Liver (tissue), 3 donors: Measurements from ENCODE around the gene TNRC6B.

Experiments used
- ATF3 ChIP-seq: IDR thresholded peaks from 2 replicates; pipeline ENCODE4 v1.6.1; 2016; ENCODE audit warnings: antibody characterized with exemption
- CTCF ChIP-seq: fragments of 150-350 bp; IDR thresholded peaks from 2 replicates; pipeline ENCODE4 v1.5.1; 2017; ENCODE audit warnings: improper control_type of control experiment, low read depth, low read length; ENCODE audit not compliant: missing input control
- FOXA1 ChIP-seq: IDR thresholded peaks from 2 replicates; pipeline ENCODE4 v1.6.1; 2016; ENCODE audit warnings: antibody characterized with exemption
- MAX ChIP-seq: IDR thresholded peaks from 2 replicates; pipeline ENCODE4 v1.6.1; 2016; ENCODE audit warnings: antibody characterized with exemption
- REST ChIP-seq: IDR thresholded peaks from 2 replicates; pipeline ENCODE4 v1.6.1; 2016; ENCODE audit warnings: antibody characterized with exemption, mild to moderate bottlenecking
- TAF1 ChIP-seq: conservative IDR thresholded peaks from 2 replicates; pipeline ENCODE4 v1.6.1; 2016; ENCODE audit warnings: antibody characterized with exemption, mild to moderate bottlenecking
- ZBTB33 ChIP-seq: IDR thresholded peaks from 2 replicates; pipeline ENCODE4 v1.6.1; 2016; ENCODE audit warnings: antibody characterized with exemption
- donor health status: healthy.
- donor health status: healthy.

- TF ChIP-seq FOXA1 (no peak), CTCF (peak; percentile 3), ZBTB33 (no peak), MAX (no peak), TAF1 (no peak), REST (no peak), ATF3 (no peak)
These were observed 16.0 kb downstream of the TNRC6B start for GRCh38 chr22:40193429-40194421.
